GM12873 (cell line): ENCODE results near the gene IGF2.

Experiments
- CTCF ChIP-seq: IDR thresholded peaks from 2 replicates; pipeline ENCODE4 v1.5.1; 2012; ENCODE audit warnings: low read depth, mild to moderate bottlenecking, moderate library complexity, low read length, control low read depth; ENCODE audit not compliant: insufficient read depth; ENCODE audit errors: missing control alignments

IGF2 gene

GRCh38 chr11:2131371-2132236 is 7.6 kb downstream of the IGF2 start:
- TF ChIP-seq CTCF = no peak

GRCh38 chr11:2130881-2131352 is 8.3 kb downstream of the IGF2 start:
- TF ChIP-seq CTCF = no peak

GRCh38 chr11:2129699-2130366 is 9.4 kb downstream of the IGF2 start:
- no peak for TF ChIP-seq CTCF

GRCh38 chr11:2129308-2129698 is 9.9 kb downstream of the IGF2 start:
- TF ChIP-seq CTCF = no peak

GRCh38 chr11:2128511-2129307 is 10.5 kb downstream of the IGF2 start:
- TF ChIP-seq CTCF = no peak

- no peak for TF ChIP-seq CTCF
These were observed 11.1 kb downstream of the IGF2 start for GRCh38 chr11:2128130-2128510.
